Right cardiac atrium (tissue), 5 donors: ENCODE data around the gene MARK3. TPM values are rescaled to one million over a fixed set of nuclear protein-coding genes. Genes with fewer than 3 reads are reported as not detected.

Experiments
- ATAC-seq, 2 donors: fragments of 200-7000 bp; cut with Tn5 transposase; one replicate each; pipeline versions ENCODE4 v1.8.0 to v1.9.1; 2020; ENCODE audit warnings: moderate library complexity in 2 of 2, mild to moderate bottlenecking in 1 of 2
- DNase-seq, 3 donors: peaks; one replicate each; pipeline ENCODE4 v3.0.0-alpha.2; 2020
- H3K27ac ChIP-seq: one replicate; pipeline ENCODE4 v1.5.1; 2013; ENCODE audit warnings: mild to moderate bottlenecking, low read length, control low read depth, moderate library complexity
- H3K27me3 ChIP-seq: one replicate; pipeline ENCODE4 v1.6.1; 2013; ENCODE audit not compliant: control insufficient read depth, insufficient read depth
- H3K4me1 ChIP-seq: one replicate; pipeline ENCODE4 v1.6.1; 2013; ENCODE audit warnings: low read length; ENCODE audit not compliant: control insufficient read depth, insufficient read depth
- H3K4me3 ChIP-seq: one replicate; pipeline ENCODE4 v1.5.1; 2013; ENCODE audit warnings: low read length, control low read depth
- H3K9me3 ChIP-seq: one replicate; pipeline ENCODE4 v1.6.1; 2013; ENCODE audit warnings: low read length; ENCODE audit not compliant: control insufficient read depth
- WGBS: extraction: QIAGEN DNeasy Blood & Tissue Kit; methylation state at CpG from one replicate; pipeline ENCODE4 v1.1.7; 2013; 5-methylcytosine and 5-hydroxymethylcytosine counted together
- intact Hi-C, 4 donors: fragments of 100-400 bp; cut with DNase I; formaldehyde crosslinking; loops; one replicate each; pipeline versions ENCODE4 v1.11.0 to v1.14.0; 2022 to 2023
- polyA plus RNA-seq: library from polyadenylated mRNA; stranded (reverse); fragments of 200-250 nt; gene quantifications from one replicate; pipeline ENCODE4 v1.2.3, GENCODE V29; 2013
- total RNA-seq, 4 donors: library from RNA; stranded (reverse); fragmentation: NEBNext Ultra II Directional; extraction: Animal tissue kit (Norgen Biotek cat#: 25700); gene quantifications; one replicate each; pipeline ENCODE4 v1.2.1, GENCODE V29; 2021
- donor health status: healthy with polysubstance abuse.
- donor health status: DM: no; HTN: yes; CAD: no.
- donor health status: DM: no; HTN: no; CAD: no.
- donor health status: DM: no; HTN: yes; CAD: no; lungs with severe emphysema.
- donor health status: DM: yes; HTN: yes; CAD: no.

The MARK3 gene
- total and polyA plus RNA-seq, 5 donors = 79.4 to 105 (median 92.9) TPM

- H3K27ac ChIP-seq = peak overlapping the region; percentile 95
- H3K4me3 ChIP-seq = peak overlapping the region; percentile 82
- intact Hi-C loops = no loop called here
- WGBS = under 1% methylated on average over 44 of the region's 44 CpGs
- peak; percentile 2 to 11 for ATAC-seq
- H3K27me3 ChIP-seq = no peaks in the 10 kb centered on the region
- DNase-seq = peak; percentile 32 to 74 (median 61)
- H3K4me1 ChIP-seq = peaks cover 1% of the 10 kb centered on the region
- no peaks in the 10 kb centered on the region for H3K9me3 ChIP-seq
Observed at GRCh38 chr14:103385929-103386712, 906 bp downstream of the MARK3 start.

GRCh38 chr14:103386713-103387329, 1.6 kb downstream of the MARK3 start:
- Histone ChIP-seq H3K27me3 (no peaks in the 10 kb centered on the region), H3K4me1 (peaks cover 1% of the 10 kb centered on the region), H3K9me3 (no peaks in the 10 kb centered on the region), H3K27ac (no peak overlapping the region), H3K4me3 (peak overlapping the region; percentile 82)
- WGBS = 8% methylated on average over 9 of the region's 9 CpGs
- no peak for DNase-seq
- no peak for ATAC-seq
- intact Hi-C loops = no loop called here

GRCh38 chr14:103388664-103389063, 3.4 kb downstream of the MARK3 start:
- Histone ChIP-seq H3K27me3 (no peaks in the 10 kb centered on the region), H3K9me3 (no peaks in the 10 kb centered on the region), H3K4me1 (peaks cover 5% of the 10 kb centered on the region), H3K4me3 (no peak overlapping the region), H3K27ac (no peak overlapping the region)
- intact Hi-C loops = no loop called here
- WGBS = 100% methylated on average over 1 of the region's 1 CpG
- no peak for ATAC-seq
- DNase-seq = no peak

- DNase-seq (no peak), ATAC-seq (no peak)
- Histone ChIP-seq H3K4me3 (no peak overlapping the region), H3K9me3 (no peaks in the 10 kb centered on the region), H3K4me1 (peaks cover 10% of the 10 kb centered on the region), H3K27me3 (no peaks in the 10 kb centered on the region), H3K27ac (peak overlapping the region; percentile 26)
- WGBS = 81% methylated on average over 4 of the region's 4 CpGs
- intact Hi-C loops = loop anchor here in 3 of 4 donors (10.0 kb wide), 3 partner anchors 54 to 676 kb away; no protein-coding TSS in a partner anchor
Observed at GRCh38 chr14:103390605-103391004, 5.4 kb downstream of the MARK3 start.

- Histone ChIP-seq H3K4me1 (peaks cover 12% of the 10 kb centered on the region), H3K27me3 (no peaks in the 10 kb centered on the region), H3K27ac (peak overlapping the region; percentile 13), H3K4me3 (no peak overlapping the region), H3K9me3 (no peaks in the 10 kb centered on the region)
- intact Hi-C loops = loop anchor here in 3 of 4 donors (10.0 kb wide), 3 partner anchors 54 to 676 kb away; no protein-coding TSS in a partner anchor
- ATAC-seq (peak in 1 of 2 donors; percentile 31), DNase-seq (no peak)
- 12% methylated on average over 4 of the region's 4 CpGs for WGBS
Observed at GRCh38 chr14:103391048-103391447, 5.8 kb downstream of the MARK3 start.

GRCh38 chr14:103392106-103392505, 6.9 kb downstream of the MARK3 start:
- no peak overlapping the region for H3K4me3 ChIP-seq
- no peak for DNase-seq
- no peaks in the 10 kb centered on the region for H3K9me3 ChIP-seq
- intact Hi-C loops = loop anchor here in 3 of 4 donors (10.0 kb wide), 3 partner anchors 53 to 677 kb away; no protein-coding TSS in a partner anchor
- ATAC-seq = no peak
- peak overlapping the region; percentile 2 for H3K27ac ChIP-seq
- 78% methylated on average over 5 of the region's 5 CpGs for WGBS
- H3K4me1 ChIP-seq = peaks cover 15% of the 10 kb centered on the region
- H3K27me3 ChIP-seq = no peaks in the 10 kb centered on the region

- H3K27me3 ChIP-seq = no peaks in the 10 kb centered on the region
- no peak for DNase-seq
- no peaks in the 10 kb centered on the region for H3K9me3 ChIP-seq
- H3K27ac ChIP-seq = no peak overlapping the region
- 96% methylated on average over 8 of the region's 8 CpGs for WGBS
- intact Hi-C loops = loop anchor here in 3 of 4 donors (10.0 kb wide), 3 partner anchors 52 to 678 kb away; no protein-coding TSS in a partner anchor
- no peak overlapping the region for H3K4me3 ChIP-seq
- ATAC-seq = no peak
- H3K4me1 ChIP-seq = peaks cover 15% of the 10 kb centered on the region
Observed at GRCh38 chr14:103392572-103392971, 7.4 kb downstream of the MARK3 start.

- Histone ChIP-seq H3K9me3 (no peaks in the 10 kb centered on the region), H3K27ac (peak overlapping the region; percentile 71), H3K4me1 (peaks cover 17% of the 10 kb centered on the region), H3K27me3 (no peaks in the 10 kb centered on the region), H3K4me3 (no peak overlapping the region)
- 40% methylated on average over 6 of the region's 6 CpGs for WGBS
- DNase-seq (no peak), ATAC-seq (peak; percentile 45 to 64)
- intact Hi-C loops = loop anchor here in 3 of 4 donors (10.0 kb wide), 3 partner anchors 52 to 678 kb away; no protein-coding TSS in a partner anchor
Observed at GRCh38 chr14:103393070-103393469, 7.9 kb downstream of the MARK3 start.

- peak; percentile 15 to 38 for ATAC-seq
- intact Hi-C loops = loop anchor here in 3 of 4 donors (10.0 kb wide), 3 partner anchors 51 to 679 kb away; no protein-coding TSS in a partner anchor
- no peak overlapping the region for H3K4me3 ChIP-seq
Observed at GRCh38 chr14:103393676-103394626, 8.7 kb downstream of the MARK3 start.

GRCh38 chr14:103395244-103395643, 10.0 kb downstream of the MARK3 start:
- WGBS = 36% methylated on average over 2 of the region's 2 CpGs
- ATAC-seq (no peak), DNase-seq (no peak)
- Histone ChIP-seq H3K9me3 (no peaks in the 10 kb centered on the region), H3K27ac (peak overlapping the region; percentile 90), H3K27me3 (no peaks in the 10 kb centered on the region), H3K4me1 (peaks cover 19% of the 10 kb centered on the region), H3K4me3 (no peak overlapping the region)
- intact Hi-C loops = loop anchor here in 3 of 4 donors (10.0 kb wide), 3 partner anchors 50 to 680 kb away; no protein-coding TSS in a partner anchor

More at GRCh38 chr14:103393676-103394626, 8.7 kb downstream of the MARK3 start:
- 36% methylated on average over 9 of the region's 9 CpGs for WGBS
- DNase-seq = peak in 1 of 3 donors; percentile 59
- Histone ChIP-seq H3K9me3 (no peaks in the 10 kb centered on the region), H3K27ac (peak overlapping the region; percentile 68), H3K27me3 (no peaks in the 10 kb centered on the region), H3K4me1 (peaks cover 16% of the 10 kb centered on the region)
